B cell (primary cell): ENCODE measurements around the gene PRTFDC1. TPM values are rescaled to one million over a fixed set of nuclear protein-coding genes. Genes with fewer than 3 reads are reported as not detected.

Experiments
- ATAC-seq: fragments of 200-7000 bp; cut with Tn5 transposase; one replicate; pipeline ENCODE4 v1.10.0; 2021; ENCODE audit warnings: low read depth, mild to moderate bottlenecking, moderate number of reproducible peaks, moderate library complexity
- CTCF ChIA-PET: fragments of 350-600 bp; sonication (Branson Sonifier 250); formaldehyde crosslinking; loops from one replicate; lab custom pipeline; 2021; ENCODE audit warnings: antibody characterized with exemption, inconsistent platforms; lab: Charles Lee
- POLR2A ChIA-PET: fragments of 350-600 bp; sonication (Branson Sonifier 250); formaldehyde crosslinking; loops from one replicate; lab custom pipeline; 2021; ENCODE audit warnings: antibody characterized with exemption; lab: Charles Lee
- DNase-seq: peaks from one replicate; pipeline ENCODE4 v3.0.0; 2013
- H2AFZ ChIP-seq: 2 replicates; pipeline ENCODE4 v1.6.1; 2012; ENCODE audit warnings: mild to moderate bottlenecking, low read depth, low read length; ENCODE audit not compliant: insufficient read depth, poor library complexity, severe bottlenecking
- H3K27ac ChIP-seq, 2 donors: 1 replicate in 1 of 2; 2 replicates in 1 of 2; pipeline ENCODE4 v1.5.1; 2012 to 2013; ENCODE audit warnings: low read length in 2 of 2, mild to moderate bottlenecking in 2 of 2, moderate library complexity in 1 of 2
- H3K27me3 ChIP-seq, 4 experiments: fragments of 200-600 bp in 1 of 4; sonication (generic) in 1 of 4; replicated peaks in 1 of 4; 1 replicate in 2 of 4; 2 replicates in 2 of 4; pipeline versions ENCODE4 v1.6.1 to v1.7.0; 2013 to 2016; ENCODE audit warnings: low read length in 3 of 4, mild to moderate bottlenecking in 2 of 4, mixed read lengths in 1 of 4, moderate library complexity in 1 of 4; ENCODE audit not compliant: insufficient read depth in 4 of 4, control insufficient read depth in 3 of 4; ENCODE audit errors: control extremely low read depth in 1 of 4
- H3K36me3 ChIP-seq, 2 experiments: replicated peaks in 1 of 2; 1 replicate in 1 of 2; 2 replicates in 1 of 2; pipeline versions ENCODE4 v1.6.1 to v1.7.1; 2013; ENCODE audit warnings: low read length in 1 of 2; ENCODE audit not compliant: insufficient read depth in 2 of 2, control insufficient read depth in 1 of 2; ENCODE audit errors: control extremely low read depth in 1 of 2, extremely low read depth in 1 of 2
- H3K4me1 ChIP-seq, 2 donors: fragments of 200-600 bp in 1 of 2; sonication (generic) in 1 of 2; 1 replicate in 1 of 2; 2 replicates in 1 of 2; pipeline versions ENCODE4 v1.5.1 to v1.6.1; 2013 to 2017; ENCODE audit warnings: low read length in 2 of 2; ENCODE audit not compliant: control insufficient read depth in 2 of 2, insufficient read depth in 2 of 2
- H3K4me2 ChIP-seq: replicated peaks from 2 replicates; pipeline ENCODE3; 2012; ENCODE audit warnings: mild to moderate bottlenecking, low read depth, low read length; ENCODE audit not compliant: poor library complexity, severe bottlenecking
- H3K4me3 ChIP-seq, 5 experiments: fragments of 200-600 bp in 1 of 5; sonication (generic) in 1 of 5; 1 replicate in 3 of 5; 2 replicates in 2 of 5; pipeline versions ENCODE4 v1.5.1 to v1.7.0; 2011 to 2016; ENCODE audit warnings: low read length in 4 of 5, mild to moderate bottlenecking in 4 of 5, low read depth in 2 of 5, control low read depth in 1 of 5, moderate library complexity in 1 of 5; ENCODE audit not compliant: insufficient read depth in 1 of 5; ENCODE audit errors: control extremely low read depth in 1 of 5, extremely low read depth in 1 of 5
- H3K79me2 ChIP-seq: fragments of 200-600 bp; sonication (generic); one replicate; pipeline ENCODE4 v1.6.0; 2016; ENCODE audit warnings: low read length; ENCODE audit not compliant: control insufficient read depth, insufficient read depth
- H3K9ac ChIP-seq: fragments of 200-600 bp; sonication (generic); 2 replicates; pipeline ENCODE4 v1.6.1; 2017; ENCODE audit warnings: mild to moderate bottlenecking, low read length, moderate library complexity
- H3K9me3 ChIP-seq, 3 donors: one replicate each; pipeline versions ENCODE4 v1.6.1 to v1.7.1; 2013; ENCODE audit warnings: low read length in 2 of 3; ENCODE audit not compliant: control insufficient read depth in 2 of 3, insufficient read depth in 1 of 3; ENCODE audit errors: control extremely low read depth in 1 of 3
- H4K20me1 ChIP-seq: 2 replicates; pipeline ENCODE4 v1.6.0; 2012; ENCODE audit warnings: mild to moderate bottlenecking, low read length; ENCODE audit not compliant: insufficient read depth, control insufficient read depth, poor library complexity, severe bottlenecking
- H3K27ac Mint-ChIP-seq: one replicate; pipeline ENCODE4 v1.8.0; 2021; ENCODE audit warnings: mixed read lengths
- H3K27me3 Mint-ChIP-seq: one replicate; pipeline ENCODE4 v1.8.0; 2021; ENCODE audit warnings: mixed read lengths
- H3K4me1 Mint-ChIP-seq: one replicate; pipeline ENCODE4 v1.8.0; 2021; ENCODE audit warnings: mixed read lengths
- H3K4me3 Mint-ChIP-seq: one replicate; pipeline ENCODE4 v1.8.0; 2021; ENCODE audit warnings: mixed read lengths
- H3K9me3 Mint-ChIP-seq: one replicate; pipeline ENCODE4 v1.8.0; 2022; ENCODE audit warnings: mixed read lengths; ENCODE audit not compliant: insufficient read depth
- EZH2 ChIP-seq: IDR thresholded peaks from 2 replicates; pipeline ENCODE4 v1.6.1; 2012; ENCODE audit warnings: borderline replicate concordance, low read depth, mild to moderate bottlenecking, moderate library complexity, low read length; ENCODE audit not compliant: insufficient read depth, poor library complexity, severe bottlenecking
- WGBS: methylation state at CpG from one replicate; pipeline ENCODE4 v1.1.5; 2013; ENCODE audit warnings: missing lambda C conversion rate; ENCODE audit not compliant: insufficient coverage; 5-methylcytosine and 5-hydroxymethylcytosine counted together
- intact Hi-C: fragments of 100-400 bp; cut with micrococcal nuclease; formaldehyde crosslinking; loops from one replicate; pipeline ENCODE4 v1.10.0; 2022
- polyA plus RNA-seq: library from polyadenylated mRNA; depleted of rRNA; stranded (reverse); fragments of >200 nt; gene quantifications from 2 replicates; pipeline ENCODE4 v1.2.3, GENCODE V29; 2012
- total RNA-seq, 2 donors: library from RNA; stranded (reverse); fragments of 120-200 nt in 1 of 2; gene quantifications; 1 replicate in 1 of 2; 2 replicates in 1 of 2; pipeline versions ENCODE4 v1.2.3 to v1.2.4, GENCODE V29; 2013 to 2022
- TF ChIP-seq, protein P1 (sequence below): fragments of 200-600 bp; IDR thresholded peaks from one replicate; pipeline ENCODE4 v1.8.0; 2022; ENCODE audit warnings: antibody characterized with exemption, mild to moderate bottlenecking

PRTFDC1 gene
- total and polyA plus RNA-seq, 2 donors (not counting 1 experiment from before 2014, with no cell fraction given) = 0.63 TPM; not detected in 1

GRCh38 chr10:24938076-24938475 lies 14.3 kb downstream of the PRTFDC1 start:
- ChIA-PET CTCF (interaction anchor here (0.6 kb wide), 1 partner anchor 9 kb away, joined by 4 read pairs; no protein-coding TSS in a partner anchor), POLR2A (no interaction called here)
- Mint-ChIP-seq H3K27ac (no peak overlapping the region), H3K4me3 (no peak overlapping the region), H3K27me3 (no peaks in the 10 kb centered on the region), H3K9me3 (no peaks in the 10 kb centered on the region), H3K4me1 (no peaks in the 10 kb centered on the region)
- no peak for TF ChIP-seq EZH2
- TF ChIP-seq, protein P1, sequence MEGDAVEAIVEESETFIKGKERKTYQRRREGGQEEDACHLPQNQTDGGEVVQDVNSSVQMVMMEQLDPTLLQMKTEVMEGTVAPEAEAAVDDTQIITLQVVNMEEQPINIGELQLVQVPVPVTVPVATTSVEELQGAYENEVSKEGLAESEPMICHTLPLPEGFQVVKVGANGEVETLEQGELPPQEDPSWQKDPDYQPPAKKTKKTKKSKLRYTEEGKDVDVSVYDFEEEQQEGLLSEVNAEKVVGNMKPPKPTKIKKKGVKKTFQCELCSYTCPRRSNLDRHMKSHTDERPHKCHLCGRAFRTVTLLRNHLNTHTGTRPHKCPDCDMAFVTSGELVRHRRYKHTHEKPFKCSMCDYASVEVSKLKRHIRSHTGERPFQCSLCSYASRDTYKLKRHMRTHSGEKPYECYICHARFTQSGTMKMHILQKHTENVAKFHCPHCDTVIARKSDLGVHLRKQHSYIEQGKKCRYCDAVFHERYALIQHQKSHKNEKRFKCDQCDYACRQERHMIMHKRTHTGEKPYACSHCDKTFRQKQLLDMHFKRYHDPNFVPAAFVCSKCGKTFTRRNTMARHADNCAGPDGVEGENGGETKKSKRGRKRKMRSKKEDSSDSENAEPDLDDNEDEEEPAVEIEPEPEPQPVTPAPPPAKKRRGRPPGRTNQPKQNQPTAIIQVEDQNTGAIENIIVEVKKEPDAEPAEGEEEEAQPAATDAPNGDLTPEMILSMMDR = no peak
- no peak overlapping the region for H3K27ac ChIP-seq
- no peak overlapping the region for H3K4me2 ChIP-seq
- no peaks in the 10 kb centered on the region for H3K4me1 ChIP-seq
- H3K27me3 ChIP-seq = no peaks in the 10 kb centered on the region
- no peaks in the 10 kb centered on the region for H3K9me3 ChIP-seq
- 93% methylated on average over 3 of the region's 5 CpGs for WGBS
- intact Hi-C loops = no loop called here
- H2AFZ ChIP-seq = no peak overlapping the region
- H3K36me3 ChIP-seq = no peaks in the 10 kb centered on the region
- H3K4me3 ChIP-seq = no peak overlapping the region
- H3K79me2 ChIP-seq = no peaks in the 10 kb centered on the region
- no peak overlapping the region for H3K9ac ChIP-seq
- no peak for DNase-seq
- ATAC-seq = no peak
- no peaks in the 10 kb centered on the region for H4K20me1 ChIP-seq

- POLR2A ChIA-PET = no interaction called here
- H3K27me3 ChIP-seq = no peaks in the 10 kb centered on the region
- no peak overlapping the region for H2AFZ ChIP-seq
- H3K79me2 ChIP-seq = no peaks in the 10 kb centered on the region
- no peaks in the 10 kb centered on the region for H3K9me3 ChIP-seq
- no peak for DNase-seq
- WGBS = 94% methylated on average over 4 of the region's 8 CpGs
- H4K20me1 ChIP-seq = no peaks in the 10 kb centered on the region
- Mint-ChIP-seq H3K27me3 (no peaks in the 10 kb centered on the region), H3K4me3 (no peak overlapping the region), H3K27ac (no peak overlapping the region), H3K4me1 (no peaks in the 10 kb centered on the region), H3K9me3 (no peaks in the 10 kb centered on the region)
- CTCF ChIA-PET = interaction anchor here (0.7 kb wide), 1 partner anchor 297 kb away, joined by 3 read pairs; no protein-coding TSS in a partner anchor
- H3K4me3 ChIP-seq = no peak overlapping the region
- no peak overlapping the region for H3K4me2 ChIP-seq
- TF ChIP-seq, protein P1 = no peak
- TF ChIP-seq EZH2 = no peak
- H3K4me1 ChIP-seq = no peaks in the 10 kb centered on the region
- H3K9ac ChIP-seq = no peak overlapping the region
- intact Hi-C loops = no loop called here
- no peak overlapping the region for H3K27ac ChIP-seq
- no peaks in the 10 kb centered on the region for H3K36me3 ChIP-seq
- no peak for ATAC-seq
These were observed 16.7 kb downstream of the PRTFDC1 start for GRCh38 chr10:24935504-24936292.
